GM18502 (cell line): ENCODE results near the gene SHBG.
A peak's percentile ranks its signal among the peaks of the same experiment; 100 is the strongest.
"Not testable (repeated sequence)": the region's sequence is repeated elsewhere in the genome, so short reads cannot be mapped to it uniquely, and the experiment has no call there.

Experiments used
- ATAC-seq: cut with Tn5 transposase; IDR thresholded peaks from one replicate; pipeline ENCODE4 v1.9.1; 2021; ENCODE audit warnings: mild to moderate bottlenecking; ENCODE audit not compliant: unreplicated experiment, poor library complexity

Gene SHBG, protein sequence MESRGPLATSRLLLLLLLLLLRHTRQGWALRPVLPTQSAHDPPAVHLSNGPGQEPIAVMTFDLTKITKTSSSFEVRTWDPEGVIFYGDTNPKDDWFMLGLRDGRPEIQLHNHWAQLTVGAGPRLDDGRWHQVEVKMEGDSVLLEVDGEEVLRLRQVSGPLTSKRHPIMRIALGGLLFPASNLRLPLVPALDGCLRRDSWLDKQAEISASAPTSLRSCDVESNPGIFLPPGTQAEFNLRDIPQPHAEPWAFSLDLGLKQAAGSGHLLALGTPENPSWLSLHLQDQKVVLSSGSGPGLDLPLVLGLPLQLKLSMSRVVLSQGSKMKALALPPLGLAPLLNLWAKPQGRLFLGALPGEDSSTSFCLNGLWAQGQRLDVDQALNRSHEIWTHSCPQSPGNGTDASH

DNA sequence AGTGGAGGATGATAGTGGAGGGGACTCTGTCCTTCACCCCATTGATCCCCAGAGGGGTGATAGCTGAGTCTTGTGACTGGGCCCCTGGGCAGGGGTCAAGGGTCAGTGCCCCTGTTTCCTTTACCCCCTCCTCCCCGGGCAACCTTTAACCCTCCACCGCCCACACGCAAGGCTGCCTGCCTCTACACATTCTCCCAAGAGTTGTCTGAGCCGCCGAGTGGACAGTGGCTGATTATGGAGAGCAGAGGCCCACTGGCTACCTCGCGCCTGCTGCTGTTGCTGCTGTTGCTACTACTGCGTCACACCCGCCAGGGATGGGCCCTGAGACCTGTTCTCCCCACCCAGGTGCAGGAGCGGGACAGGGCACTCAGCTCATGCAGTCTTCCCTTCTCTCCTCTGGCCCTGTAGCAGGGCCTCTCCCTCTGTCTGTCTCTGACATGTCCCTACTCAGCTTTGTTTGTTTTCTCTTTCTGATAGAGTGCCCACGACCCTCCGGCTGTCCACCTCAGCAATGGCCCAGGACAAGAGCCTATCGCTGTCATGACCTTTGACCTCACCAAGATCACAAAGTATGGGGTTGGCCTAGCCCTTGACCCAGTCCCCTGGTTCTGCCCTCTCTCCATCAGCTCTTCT lies at the start of gene SHBG:
SHBG (plus strand) TSS at position 197 of the 633 bp plus-strand sequence; CDS start at position 235, 38 bp downstream.
- no peak for ATAC-seq

DNA sequence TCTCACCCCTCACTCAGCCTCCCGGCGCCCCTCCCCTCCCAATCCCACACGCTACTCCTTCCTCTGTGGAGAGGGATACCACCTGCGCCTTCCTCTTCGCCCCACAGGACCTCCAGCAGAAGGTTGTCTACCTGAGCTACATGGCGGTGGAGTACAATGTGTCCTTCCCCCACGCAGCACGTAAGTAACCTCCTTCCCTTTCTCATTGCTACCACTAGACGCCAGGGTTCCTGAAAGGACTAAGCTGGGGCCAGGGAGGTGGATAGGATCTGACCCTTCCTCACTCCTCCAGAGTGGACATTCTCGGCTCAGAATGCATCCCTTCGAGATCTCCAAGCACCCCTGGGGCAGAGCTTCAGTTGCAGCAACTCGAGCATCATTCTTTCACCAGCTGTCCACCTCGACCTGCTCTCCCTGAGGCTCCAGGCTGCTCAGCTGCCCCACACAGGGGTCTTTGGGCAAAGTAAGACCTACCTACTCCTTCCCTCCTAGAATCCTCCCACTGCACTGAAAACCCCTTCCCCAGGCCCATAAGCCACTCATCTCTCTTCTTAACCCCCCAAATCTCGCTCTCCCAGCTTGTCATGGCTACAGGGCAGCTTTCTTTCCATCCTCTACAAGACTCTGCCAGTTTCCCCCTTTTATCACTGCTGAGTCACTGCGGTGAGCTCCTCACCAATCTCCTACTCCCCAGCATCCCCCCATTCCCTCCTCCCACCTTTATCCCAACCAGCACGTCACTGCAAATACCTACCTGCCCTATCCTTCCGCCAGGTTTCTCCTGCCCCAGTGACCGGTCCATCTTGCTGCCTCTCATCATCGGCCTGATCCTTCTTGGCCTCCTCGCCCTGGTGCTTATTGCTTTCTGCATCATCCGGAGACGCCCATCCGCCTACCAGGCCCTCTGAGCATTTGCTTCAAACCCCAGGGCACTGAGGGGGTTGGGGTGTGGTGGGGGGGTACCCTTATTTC lies 49.0 kb upstream of the SHBG start:
- no peak for ATAC-seq

DNA sequence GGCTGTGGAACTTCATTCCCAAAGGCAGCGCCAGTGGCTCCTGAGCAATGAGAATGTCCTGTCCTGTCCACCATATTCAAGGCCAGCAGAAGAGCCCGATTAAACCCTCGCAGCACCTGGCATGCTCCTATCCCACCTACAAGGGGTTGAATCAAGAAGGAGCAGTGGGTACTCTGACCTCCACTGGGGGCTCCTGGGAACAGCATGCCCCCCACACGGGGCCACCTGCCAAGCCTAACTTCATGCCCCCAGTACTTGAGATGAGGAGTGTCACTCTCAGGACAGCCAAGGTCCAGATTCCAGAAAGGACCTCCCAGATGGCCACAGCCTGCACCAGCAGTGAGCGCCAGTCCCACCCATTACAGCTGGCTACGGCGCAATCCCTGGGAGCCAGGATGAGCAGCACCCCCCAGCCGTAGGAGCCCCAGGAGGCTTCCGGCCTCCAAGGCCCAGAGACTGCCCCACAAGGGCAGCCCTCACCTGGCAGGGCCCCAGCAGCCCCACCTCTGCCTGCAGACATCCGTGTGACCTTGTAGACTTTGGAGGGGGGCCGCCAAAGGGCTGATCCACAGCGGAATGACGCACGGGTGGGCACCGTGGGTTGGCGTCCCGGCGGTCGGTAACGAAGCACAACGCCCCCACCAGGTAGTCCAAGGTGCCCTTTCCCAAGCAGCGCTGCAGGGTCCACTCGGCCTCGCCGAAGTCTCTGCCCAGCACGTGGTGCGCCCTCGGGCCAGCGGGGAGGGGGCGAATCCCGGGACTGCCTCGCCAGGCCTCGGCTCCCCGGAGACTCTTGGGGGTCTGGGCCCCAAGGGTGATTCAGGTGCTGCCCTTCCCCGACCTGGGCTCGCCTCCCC lies 47.3 kb upstream of the SHBG start:
- ATAC-seq: no peak

DNA sequence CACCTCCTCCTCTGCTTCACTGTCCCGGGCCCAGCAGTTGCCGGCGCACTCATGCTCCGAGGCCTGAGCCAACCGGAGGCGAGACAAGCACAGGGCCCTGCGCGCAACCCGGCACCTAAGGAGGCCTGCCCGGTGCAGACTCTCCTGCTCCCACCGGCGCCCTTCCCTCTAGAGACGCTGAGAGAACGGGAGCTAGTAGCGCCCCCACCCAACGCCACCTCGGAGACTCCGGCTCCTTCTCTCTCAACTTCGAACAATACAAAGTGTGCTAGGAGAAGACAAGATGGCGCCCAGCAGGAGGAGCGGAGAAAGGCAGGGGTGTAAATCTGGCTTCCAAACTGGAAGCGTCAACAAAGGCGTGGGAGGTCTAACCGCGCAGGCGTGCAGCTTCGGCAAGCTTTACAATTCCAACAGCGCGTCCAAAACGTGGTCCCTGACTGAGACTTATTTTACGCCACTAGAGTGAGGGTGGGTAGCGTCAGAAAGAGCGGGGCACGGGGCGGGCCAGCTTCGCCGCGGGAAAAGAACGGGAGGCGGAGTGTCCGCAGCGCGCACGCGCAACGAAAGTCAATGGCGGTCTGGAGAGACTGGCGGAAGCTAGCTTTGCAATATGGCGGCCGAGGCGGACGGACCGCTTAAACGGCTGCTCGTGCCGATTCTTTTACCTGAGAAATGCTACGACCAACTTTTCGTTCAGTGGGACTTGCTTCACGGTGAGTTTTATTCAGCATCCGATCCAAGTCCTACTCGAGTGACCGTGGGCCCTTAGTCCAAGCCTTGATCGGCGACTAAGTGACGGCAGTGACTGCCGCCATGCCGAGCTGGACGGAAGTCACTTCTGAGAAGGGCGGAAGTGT lies 46.5 kb upstream of the SHBG start, which contains the start of gene MPDU1:
MPDU1 (plus strand) TSS at position 600 of the 857 bp plus-strand sequence; CDS start at position 611, 11 bp downstream.
- peak; percentile 62 for ATAC-seq

DNA sequence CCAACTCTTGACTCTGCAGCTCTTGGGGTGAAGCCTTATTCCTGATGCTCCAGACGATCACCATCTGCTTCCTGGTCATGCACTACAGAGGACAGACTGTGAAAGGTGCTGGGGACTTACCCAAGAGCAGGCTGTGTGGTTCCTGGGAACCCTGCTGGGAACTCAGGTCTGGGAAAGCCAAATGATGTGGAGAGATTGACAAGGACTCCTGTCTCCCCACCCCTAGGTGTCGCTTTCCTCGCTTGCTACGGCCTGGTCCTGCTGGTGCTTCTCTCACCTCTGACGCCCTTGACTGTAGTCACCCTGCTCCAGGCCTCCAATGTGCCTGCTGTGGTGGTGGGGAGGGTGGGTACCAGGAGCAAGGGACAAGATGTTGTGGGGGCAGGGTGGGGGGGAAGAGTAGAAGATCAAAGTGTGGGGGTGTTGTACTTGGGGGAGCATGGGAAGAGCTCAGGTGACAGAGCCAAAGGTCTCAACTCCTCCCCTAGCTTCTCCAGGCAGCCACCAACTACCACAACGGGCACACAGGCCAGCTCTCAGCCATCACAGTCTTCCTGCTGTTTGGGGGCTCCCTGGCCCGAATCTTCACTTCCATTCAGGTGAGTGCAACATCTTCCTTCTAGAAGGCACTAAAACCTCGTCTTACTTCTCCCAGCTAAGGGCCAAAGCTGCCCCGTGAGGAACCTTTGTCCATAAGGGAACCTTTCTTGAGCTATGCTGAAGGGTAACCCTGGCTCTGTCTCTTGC lies 43.1 kb upstream of the SHBG start:
- no peak for ATAC-seq

DNA sequence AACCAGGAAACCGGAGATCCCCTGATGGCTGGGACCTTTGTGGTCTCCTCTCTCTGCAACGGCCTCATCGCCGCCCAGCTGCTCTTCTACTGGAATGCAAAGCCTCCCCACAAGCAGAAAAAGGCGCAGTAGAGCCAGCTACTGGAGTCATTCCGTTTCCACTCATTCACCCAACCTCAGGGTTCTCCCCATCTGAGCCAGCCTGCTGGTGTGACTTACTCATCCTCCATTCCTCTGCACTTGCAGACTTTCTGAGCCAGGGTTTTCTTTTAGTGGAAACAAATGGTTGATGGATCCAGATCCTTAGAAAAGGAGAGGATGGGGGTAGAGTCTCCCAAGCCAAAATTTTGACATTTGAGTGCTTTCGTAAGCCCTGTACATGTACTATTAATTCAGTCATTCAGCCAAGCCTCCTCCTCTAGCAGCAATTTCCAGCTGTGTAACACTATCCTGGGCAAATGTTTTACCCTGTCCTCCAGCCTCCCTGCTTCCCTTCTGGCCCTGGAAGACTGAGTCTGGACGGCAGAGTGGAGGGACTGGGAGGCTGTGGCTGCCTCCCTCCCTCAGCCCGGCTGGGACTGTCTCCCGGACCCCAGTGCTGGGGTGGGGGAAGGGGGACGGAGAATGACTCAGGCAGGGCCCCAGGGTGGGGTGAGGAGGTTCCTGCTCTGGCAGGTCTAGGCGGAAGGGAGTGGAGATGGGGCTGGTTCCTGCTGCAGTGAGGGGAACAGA lies 42.3 kb upstream of the SHBG start:
- ATAC-seq: no peak

DNA sequence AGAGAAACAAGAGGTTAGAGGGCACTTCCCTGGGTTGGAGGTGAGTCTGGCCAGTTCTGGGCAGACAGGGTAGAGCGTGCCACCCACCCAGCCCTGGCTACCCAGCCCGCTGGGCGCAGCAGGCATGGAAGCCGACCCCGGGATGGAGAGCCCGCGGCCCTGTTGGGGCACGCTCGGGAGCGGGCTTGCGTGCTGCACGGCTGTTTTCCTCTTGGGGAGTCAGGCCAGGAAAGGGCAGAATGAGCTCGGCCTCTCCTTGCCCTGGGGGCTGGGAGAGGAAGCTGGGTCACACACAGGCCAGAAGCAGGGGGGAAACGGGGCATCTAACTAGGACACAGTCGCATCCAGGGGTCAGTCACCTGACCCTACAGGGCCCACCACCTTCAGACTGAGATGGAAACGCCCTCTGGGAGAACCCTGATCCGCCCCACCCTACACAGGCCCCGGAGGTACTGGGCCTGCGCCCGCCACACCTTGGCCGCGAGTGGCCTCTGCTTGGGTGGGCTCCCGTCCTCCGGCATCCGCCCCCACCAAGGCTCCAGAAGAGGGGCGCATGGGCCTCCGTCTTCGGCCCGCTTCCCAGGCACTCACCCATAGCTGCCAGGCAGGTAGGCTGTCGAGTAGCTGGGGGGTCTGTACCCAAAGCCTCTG lies 41.3 kb upstream of the SHBG start:
- no peak for ATAC-seq

DNA sequence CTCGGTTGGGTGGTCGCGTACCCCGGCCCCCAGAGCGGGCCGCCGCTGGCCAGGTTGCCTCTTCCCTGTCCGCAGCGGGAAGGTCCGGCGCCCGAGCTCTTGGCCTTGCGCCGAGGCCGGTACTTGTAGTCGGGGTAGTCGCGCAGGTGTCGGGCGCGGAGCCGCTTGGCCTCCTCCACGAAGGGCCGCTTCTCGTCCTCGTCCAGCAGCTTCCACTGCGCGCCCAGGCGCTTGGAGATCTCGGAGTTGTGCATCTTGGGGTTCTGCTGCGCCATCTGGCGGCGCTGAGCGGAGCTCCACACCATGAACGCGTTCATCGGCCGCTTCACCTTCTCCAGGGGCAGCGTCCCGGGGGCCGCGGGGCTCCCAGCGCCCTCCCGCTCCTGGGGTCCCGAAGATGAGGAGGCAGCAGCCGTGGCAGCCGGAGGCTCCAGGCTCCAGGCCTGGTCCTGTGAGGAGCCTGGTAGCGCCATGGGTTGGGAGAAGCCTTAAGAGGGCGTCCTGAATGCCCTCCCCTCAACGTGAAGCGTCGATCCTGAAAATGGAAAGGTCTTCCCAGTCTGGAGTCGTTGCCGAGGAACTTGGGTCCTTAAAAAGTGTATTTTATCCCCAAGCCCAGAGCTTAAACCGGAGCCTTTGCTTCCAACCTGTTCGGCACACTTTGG lies 40.6 kb upstream of the SHBG start:
- ATAC-seq: no peak

DNA sequence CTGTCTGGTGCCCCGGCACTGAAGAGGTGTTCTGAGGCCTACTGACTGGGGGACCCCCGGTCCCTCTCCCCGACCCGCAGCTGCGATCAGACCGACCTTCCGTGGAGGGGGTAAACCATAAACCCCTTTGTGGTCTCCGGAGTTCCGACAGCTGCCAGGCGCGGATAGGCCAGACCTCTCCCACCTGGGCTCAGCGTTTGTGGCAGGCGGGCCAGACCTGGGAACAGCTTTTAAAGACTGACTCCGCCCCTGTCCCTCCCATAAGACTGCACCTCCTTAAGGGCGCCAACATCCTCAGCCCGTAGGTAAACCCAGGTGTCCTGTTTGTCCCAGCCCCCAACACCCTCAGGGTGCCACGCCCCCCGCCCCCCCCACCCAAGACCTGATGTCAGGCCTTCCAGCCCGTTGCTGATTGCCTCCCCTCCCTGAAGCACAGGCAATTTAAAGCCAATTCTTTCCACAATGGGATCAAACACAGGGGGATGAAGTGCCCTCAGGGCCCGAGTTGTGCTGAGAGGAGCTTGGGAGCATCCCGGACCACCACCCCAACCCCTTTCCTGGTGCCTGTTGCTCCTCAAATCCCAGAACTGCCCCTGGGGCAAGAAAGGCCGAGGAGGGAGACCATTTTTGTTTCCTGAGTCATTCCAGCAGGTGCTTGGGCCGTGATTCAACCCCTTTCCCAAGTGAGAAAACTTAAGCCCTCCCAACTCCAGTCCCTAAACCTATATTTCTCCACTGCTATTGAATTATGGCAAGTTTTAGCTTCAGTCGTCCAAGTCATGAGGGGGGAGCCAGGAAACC lies 39.8 kb upstream of the SHBG start, which contains the start of gene SOX15:
SOX15 (minus strand) TSS at position 204 of the 801 bp plus-strand sequence. CDS start 418 bp downstream, outside the sequence.
- no peak for ATAC-seq

DNA sequence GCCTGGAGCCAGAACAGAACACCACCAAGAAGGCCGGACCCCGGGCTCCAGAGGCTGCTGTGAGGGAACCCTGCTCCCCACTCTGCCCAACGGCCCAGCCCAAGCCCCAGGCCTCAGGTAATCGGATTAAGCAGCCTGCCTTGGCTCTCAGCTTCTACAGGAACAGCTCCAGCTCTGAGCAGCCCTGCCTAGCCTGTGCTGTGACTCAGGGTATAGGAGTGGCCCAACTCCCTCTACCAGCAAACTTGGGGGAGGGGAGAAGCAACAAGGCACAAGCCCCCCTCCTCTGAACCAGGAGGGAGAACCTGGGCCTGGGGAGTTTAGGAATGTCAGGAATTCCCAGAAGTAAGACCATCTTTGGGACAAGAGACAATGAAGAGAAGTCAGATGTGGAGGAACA lies 39.2 kb upstream of the SHBG start:
- no peak for ATAC-seq

DNA sequence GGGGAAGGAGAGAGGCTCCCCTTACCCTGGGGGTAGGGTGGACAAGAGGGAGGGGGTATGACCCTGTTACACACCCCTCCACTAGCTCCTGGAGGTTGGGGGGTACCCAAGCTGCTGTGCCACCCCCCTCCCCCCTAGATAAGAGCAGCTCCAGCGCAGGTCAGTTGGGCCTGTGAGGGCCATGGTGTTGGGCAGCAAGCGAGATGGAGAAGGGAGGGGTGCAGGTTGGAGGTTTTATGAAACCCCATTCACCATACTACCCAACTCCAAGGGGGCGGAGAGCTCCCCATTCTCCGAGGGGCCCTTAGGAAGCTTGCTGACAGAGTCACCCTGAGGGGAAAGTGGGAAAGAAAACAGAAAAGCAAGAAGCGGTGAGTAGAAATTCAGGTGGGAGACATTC lies 38.3 kb upstream of the SHBG start:
- no peak for ATAC-seq

DNA sequence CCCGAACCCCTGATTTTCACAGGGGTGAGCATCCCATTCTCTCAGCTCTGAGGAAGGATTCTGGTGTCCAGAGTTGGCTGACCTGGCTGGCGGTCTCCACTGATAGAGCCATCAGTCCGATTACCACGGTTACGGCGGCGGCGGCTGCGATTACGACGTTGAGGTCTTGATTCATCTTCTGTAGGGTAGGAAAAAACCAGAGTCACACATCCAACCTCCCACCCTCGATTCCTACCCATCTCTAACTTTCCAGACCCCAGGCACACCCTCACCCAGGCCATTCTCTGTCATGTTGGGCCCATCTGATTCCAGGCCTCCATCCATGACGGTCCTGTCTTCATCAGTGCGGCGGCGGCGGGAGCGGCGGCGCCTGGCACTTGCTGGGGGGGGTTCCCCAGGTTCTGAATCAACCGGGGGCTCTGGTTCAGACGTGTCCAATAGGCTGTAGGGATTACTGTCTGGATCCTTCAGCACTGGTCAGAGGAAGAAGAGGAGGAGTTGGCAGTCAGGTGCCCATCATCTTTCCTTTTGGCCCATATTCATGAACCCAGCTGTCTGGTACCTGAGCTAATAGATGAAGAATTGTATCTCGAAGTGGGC lies 37.4 kb upstream of the SHBG start:
- no peak for ATAC-seq

DNA sequence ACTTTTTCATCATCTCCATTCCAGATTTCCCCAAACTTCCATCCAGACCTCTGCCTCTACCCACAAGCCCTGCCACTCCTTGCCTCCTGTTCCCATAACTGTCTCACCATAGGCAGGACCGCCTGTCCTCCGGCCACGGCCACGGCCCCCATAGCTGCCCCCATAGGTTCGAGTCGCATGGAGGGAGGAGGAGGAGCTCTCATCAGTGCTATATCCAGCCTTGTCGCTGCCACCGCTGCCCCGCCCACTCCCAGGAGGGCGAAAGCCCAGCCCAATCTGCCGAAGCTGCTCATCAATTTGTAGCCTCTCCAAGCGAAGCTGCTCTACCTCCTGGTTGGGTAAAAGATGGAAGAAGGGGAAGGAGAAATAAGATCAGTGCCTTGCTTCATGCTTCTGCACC lies 36.6 kb upstream of the SHBG start:
- ATAC-seq: no peak

DNA sequence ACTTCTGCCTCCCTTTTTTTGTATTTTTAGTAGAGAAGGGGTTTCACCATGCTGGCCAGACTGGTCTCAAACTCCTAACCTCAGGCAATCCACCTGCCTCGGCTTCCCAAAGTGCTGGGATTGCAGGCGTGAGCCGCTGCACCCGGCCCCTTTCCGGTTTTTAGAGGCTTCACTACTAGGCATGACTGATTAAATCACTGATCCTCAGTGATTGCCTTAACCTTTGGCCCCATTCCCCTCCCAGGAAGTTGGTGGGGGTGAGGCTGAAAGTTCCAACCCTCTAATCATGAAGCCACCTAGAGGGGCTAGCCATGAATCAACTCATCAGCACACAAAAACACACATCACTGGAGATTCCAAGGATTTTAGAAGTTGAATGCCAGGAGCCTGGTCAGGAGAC lies 32.4 kb upstream of the SHBG start:
- not testable (repeated sequence) for ATAC-seq

DNA sequence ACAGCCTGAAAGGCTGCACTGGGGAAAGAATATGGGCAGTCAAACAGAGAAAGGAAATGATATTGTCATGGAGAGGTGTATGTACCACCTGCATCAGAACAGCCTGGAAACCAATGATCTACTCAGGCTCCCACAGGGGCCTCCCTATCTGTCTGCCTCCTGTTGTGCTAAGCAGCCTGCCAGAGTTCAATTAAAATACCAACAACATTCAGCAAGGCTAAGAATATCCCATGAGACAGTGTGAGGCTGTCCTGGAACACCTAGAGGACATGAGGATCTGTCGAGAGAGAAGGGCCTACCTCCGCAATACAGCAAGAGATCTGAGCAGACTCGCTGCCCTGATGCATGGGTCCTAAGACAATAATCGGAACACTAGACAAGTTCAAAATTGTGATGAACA lies 23.7 kb upstream of the SHBG start:
- no peak for ATAC-seq
